Thyroid gland (tissue), 4 donors: ENCODE data around the gene NFIB. TPM values are rescaled to one million over a fixed set of nuclear protein-coding genes. Genes with fewer than 3 reads are reported as not detected.

Source experiments
- DNase-seq, 2 donors: peaks; one replicate each; pipeline ENCODE4 v3.0.0-alpha.2; 2019
- H3K27ac ChIP-seq, 3 donors: fragments of 200-600 bp; sonication (generic); 1 replicate in 2 of 3; 2 replicates in 1 of 3; pipeline ENCODE4 v1.5.1; 2016 to 2019; ENCODE audit warnings: mild to moderate bottlenecking in 1 of 3, moderate library complexity in 1 of 3
- H3K27me3 ChIP-seq: fragments of 200-600 bp; sonication (generic); one replicate; pipeline ENCODE4 v1.5.1; 2019
- H3K36me3 ChIP-seq, 2 donors: fragments of 200-600 bp; sonication (generic); one replicate each; pipeline ENCODE4 v1.5.1; 2016 to 2019
- H3K4me1 ChIP-seq, 2 donors: fragments of 200-600 bp; sonication (generic); one replicate each; pipeline ENCODE4 v1.5.1; 2017 to 2019
- H3K4me3 ChIP-seq, 3 donors: fragments of 200-600 bp; sonication (generic); replicated peaks in 1 of 3; 1 replicate in 2 of 3; 2 replicates in 1 of 3; pipeline ENCODE4 v1.5.1; 2016; ENCODE audit warnings: mild to moderate bottlenecking in 1 of 3
- H3K9me3 ChIP-seq: fragments of 200-600 bp; sonication (generic); one replicate; pipeline ENCODE4 v1.5.1; 2017
- POLR2A ChIP-seq, 2 donors: fragments of 450-650 bp; IDR thresholded peaks; one replicate each; pipeline ENCODE4 v1.6.1; 2017; ENCODE audit warnings: antibody characterized with exemption in 2 of 2, mild to moderate bottlenecking in 2 of 2, moderate library complexity in 1 of 2
- WGBS, 2 donors: methylation state at CpG; one replicate each; pipeline ENCODE4 v1.1.5; 2017; 5-methylcytosine and 5-hydroxymethylcytosine counted together
- intact Hi-C: fragments of 100-400 bp; cut with DNase I; formaldehyde crosslinking; loops from one replicate; pipeline ENCODE4 v1.15.1; 2023
- total RNA-seq, 4 donors: library from RNA; depleted of rRNA; stranded (reverse); fragments of >200 nt; gene quantifications; one replicate each; pipeline ENCODE4 v1.2.3, GENCODE V29; 2016
- TF ChIP-seq, protein P1 (sequence below), 6 experiments: fragments of 200-600 bp in 3 of 6; fragments of 450-650 bp in 3 of 6; sonication (generic) in 3 of 6; IDR thresholded peaks; one replicate each; pipeline ENCODE4 v1.5.1; 2016 to 2019; ENCODE audit warnings: antibody characterized with exemption in 6 of 6, mild to moderate bottlenecking in 2 of 6, inconsistent platforms in 1 of 6, moderate library complexity in 1 of 6

Gene NFIB
- total RNA-seq, 4 donors from 2014 or later = 57.9 to 144 (median 125) TPM

DNA sequence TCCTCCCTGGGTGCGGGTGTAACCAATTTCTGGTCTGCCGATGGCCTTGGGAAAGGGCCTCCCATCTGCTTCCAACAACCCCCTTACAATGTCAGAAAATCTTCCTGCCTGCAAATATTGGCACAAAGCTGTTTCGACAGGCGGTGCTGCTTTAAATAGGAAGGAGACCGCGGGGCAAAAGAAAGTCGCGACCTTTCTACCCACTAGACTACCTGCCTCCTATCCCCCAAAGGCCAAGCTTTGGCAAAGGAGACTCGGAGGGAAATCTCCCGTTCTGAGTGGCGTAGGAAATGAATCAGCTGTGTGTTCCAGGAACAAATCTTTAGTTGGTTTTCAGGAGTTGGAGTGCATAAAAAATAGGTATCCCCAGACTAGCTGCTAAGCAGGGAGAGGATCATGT, 36.8 kb upstream of the NFIB start:
- DNase-seq = no peak
- WGBS, 2 donors = 67 to 71% methylated on average over 11 of the region's 11 CpGs
- H3K36me3 ChIP-seq = no peaks in the 10 kb centered on the region
- no peak for TF ChIP-seq POLR2A (IDR thresholded peaks at IDR 0.05)
- TF ChIP-seq, protein P1, sequence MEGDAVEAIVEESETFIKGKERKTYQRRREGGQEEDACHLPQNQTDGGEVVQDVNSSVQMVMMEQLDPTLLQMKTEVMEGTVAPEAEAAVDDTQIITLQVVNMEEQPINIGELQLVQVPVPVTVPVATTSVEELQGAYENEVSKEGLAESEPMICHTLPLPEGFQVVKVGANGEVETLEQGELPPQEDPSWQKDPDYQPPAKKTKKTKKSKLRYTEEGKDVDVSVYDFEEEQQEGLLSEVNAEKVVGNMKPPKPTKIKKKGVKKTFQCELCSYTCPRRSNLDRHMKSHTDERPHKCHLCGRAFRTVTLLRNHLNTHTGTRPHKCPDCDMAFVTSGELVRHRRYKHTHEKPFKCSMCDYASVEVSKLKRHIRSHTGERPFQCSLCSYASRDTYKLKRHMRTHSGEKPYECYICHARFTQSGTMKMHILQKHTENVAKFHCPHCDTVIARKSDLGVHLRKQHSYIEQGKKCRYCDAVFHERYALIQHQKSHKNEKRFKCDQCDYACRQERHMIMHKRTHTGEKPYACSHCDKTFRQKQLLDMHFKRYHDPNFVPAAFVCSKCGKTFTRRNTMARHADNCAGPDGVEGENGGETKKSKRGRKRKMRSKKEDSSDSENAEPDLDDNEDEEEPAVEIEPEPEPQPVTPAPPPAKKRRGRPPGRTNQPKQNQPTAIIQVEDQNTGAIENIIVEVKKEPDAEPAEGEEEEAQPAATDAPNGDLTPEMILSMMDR (IDR thresholded peaks at IDR 0.05) = no peak
- H3K27me3 ChIP-seq = peaks cover 12% of the 10 kb centered on the region
- intact Hi-C loops = loop anchor here (5.0 kb wide), 1 partner anchor 923 kb away; no protein-coding TSS in a partner anchor
- no peak overlapping the region for H3K4me3 ChIP-seq
- H3K27ac ChIP-seq = peak overlapping the region; percentile 71 to 76 (median 74)
- H3K4me1 ChIP-seq = peaks cover 35 to 39% of the 10 kb centered on the region in 2 donors
- no peaks in the 10 kb centered on the region for H3K9me3 ChIP-seq

DNA sequence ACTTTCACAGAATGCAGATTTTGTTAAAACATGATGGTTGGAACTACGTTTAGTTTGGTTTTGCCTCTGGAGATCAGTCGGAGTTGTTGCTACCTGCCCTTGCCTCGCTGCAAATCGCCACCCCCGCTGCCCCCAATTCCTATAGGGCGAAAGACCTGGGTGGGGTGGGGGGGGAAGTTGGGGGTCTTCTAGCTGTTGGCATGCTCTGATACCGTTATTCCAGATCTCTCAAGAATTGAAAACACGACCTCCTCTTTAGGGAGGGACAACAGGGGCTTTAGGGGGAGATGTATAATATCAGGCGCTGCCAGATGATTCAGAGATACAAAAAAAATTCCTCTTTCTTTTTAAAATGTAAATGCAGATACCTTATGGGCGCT, 36.4 kb upstream of the NFIB start:
- intact Hi-C loops = loop anchor here (5.0 kb wide), 1 partner anchor 923 kb away; no protein-coding TSS in a partner anchor
- peaks cover 12% of the 10 kb centered on the region for H3K27me3 ChIP-seq

DNA sequence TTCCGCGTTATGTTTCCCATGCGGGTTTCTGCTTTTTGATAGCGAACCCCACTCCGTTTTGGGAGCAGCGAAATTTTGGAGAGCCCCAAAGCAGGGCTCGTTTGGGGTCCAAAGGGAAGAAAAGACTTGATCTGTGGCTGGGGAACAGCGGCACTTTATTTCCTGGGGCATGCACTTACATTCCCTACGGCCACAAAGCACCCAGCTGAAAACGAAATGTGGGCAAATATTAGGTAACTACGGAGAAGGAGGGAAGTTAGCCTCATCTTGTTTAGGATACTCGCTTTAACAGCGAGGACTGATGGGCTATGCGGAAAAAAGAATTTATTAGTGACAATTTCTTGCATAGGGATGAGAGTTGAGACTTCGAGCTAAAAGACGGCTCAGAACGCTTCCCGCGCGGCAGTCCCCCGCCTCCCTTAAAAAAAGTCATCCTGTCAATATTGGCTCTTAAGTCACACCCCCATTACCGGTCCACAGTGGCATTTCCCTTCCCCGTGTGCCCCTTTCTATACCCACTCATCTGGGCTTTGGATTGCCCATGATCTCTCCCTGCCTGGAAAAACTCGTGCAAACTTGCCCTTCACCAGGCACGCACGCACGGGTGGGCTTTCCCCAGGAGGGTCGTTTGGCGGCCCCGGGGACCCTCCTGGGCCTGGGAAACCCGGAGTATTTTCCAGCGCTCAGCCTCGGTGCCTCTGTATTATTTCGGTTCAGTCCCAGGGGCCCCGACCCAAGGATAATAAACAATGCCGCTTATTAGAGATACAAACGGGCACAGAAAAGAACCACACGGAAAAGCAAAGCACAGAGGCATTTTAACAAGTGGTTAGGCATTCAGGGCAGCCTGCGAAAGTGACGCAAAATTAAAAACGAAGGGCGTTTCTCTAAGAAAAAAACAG, 35.8 kb upstream of the NFIB start:
- Histone ChIP-seq H3K9me3 (no peaks in the 10 kb centered on the region), H3K4me1 (peaks cover 37 to 40% of the 10 kb centered on the region in 2 donors), H3K4me3 (peak overlapping the region; percentile 15 to 65 (median 32)), H3K36me3 (no peaks in the 10 kb centered on the region), H3K27me3 (peaks cover 12% of the 10 kb centered on the region), H3K27ac (peak overlapping the region; percentile 71 to 76 (median 74))
- intact Hi-C loops = loop anchor here (5.0 kb wide), 2 partner anchors 37 to 922 kb away; partner anchors contain the start of gene NFIB
- TF ChIP-seq, protein P1 (IDR thresholded peaks at IDR 0.05) = no peak
- WGBS, 2 donors = 23 to 37% methylated on average over 33 to 42 of the region's 42 CpGs
- no peak for DNase-seq

More for the DNA sequence above, 36.4 kb upstream of the NFIB start:
- Histone ChIP-seq H3K4me3 (no peak overlapping the region), H3K4me1 (peaks cover 35 to 40% of the 10 kb centered on the region in 2 donors), H3K36me3 (no peaks in the 10 kb centered on the region), H3K27ac (peak overlapping the region; percentile 71 to 76 (median 74)), H3K9me3 (no peaks in the 10 kb centered on the region)
- TF ChIP-seq POLR2A (IDR thresholded peaks at IDR 0.05) = no peak
- TF ChIP-seq, protein P1 (IDR thresholded peaks at IDR 0.05) = no peak
- WGBS, 2 donors = 69 to 71% methylated on average over 10 of the region's 10 CpGs
- no peak for DNase-seq

DNA sequence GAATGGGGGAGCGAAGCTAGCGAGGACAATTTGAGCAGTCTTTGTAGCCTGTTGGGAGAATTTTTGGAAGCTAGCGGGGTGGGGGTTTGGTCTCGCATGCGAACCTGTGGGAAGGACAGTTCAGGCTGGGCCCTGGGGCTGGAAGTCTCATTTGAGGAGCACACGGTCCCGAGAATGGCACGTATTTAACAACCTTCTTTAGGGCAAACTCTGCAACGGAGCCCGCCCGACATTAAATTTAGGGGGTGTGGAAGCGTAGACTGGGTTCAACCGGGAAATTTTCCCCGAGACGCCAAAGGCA, 35.2 kb upstream of the NFIB start:
- intact Hi-C loops = loop anchor here (5.0 kb wide), 1 partner anchor 37 kb away; the partner anchor contains the start of gene NFIB
- DNase-seq = no peak
- Histone ChIP-seq H3K27me3 (peaks cover 12% of the 10 kb centered on the region), H3K27ac (peak overlapping the region; percentile 71 to 76 (median 74)), H3K4me3 (peak overlapping the region; percentile 15 to 65 (median 32)), H3K36me3 (no peaks in the 10 kb centered on the region), H3K4me1 (peaks cover 39 to 40% of the 10 kb centered on the region in 2 donors), H3K9me3 (no peaks in the 10 kb centered on the region)
- TF ChIP-seq, protein P1 (IDR thresholded peaks at IDR 0.05) = no peak
- TF ChIP-seq POLR2A (IDR thresholded peaks at IDR 0.05) = no peak
- 12% methylated on average over 11 to 15 of the region's 15 CpGs for WGBS, 2 donors
